Fibroblast of peridontal ligament (primary cell): ENCODE data around the gene PEX19.
"Not testable (repeated sequence)": the region's sequence is repeated elsewhere in the genome, so short reads cannot be mapped to it uniquely, and the experiment has no call there.

Source experiments
- DNase-seq: peaks from one replicate; pipeline ENCODE4 v3.0.0-alpha.2; 2010; ENCODE audit errors: extremely low read depth

The PEX19 gene

GRCh38 chr1:160284782-160285344 is at the start of gene PEX19:
Gene PEX19, minus strand, starts transcription at chr1:160285133. Its CDS starts 9 bp downstream, at chr1:160285124.
- peak; percentile 91 for DNase-seq

DNA sequence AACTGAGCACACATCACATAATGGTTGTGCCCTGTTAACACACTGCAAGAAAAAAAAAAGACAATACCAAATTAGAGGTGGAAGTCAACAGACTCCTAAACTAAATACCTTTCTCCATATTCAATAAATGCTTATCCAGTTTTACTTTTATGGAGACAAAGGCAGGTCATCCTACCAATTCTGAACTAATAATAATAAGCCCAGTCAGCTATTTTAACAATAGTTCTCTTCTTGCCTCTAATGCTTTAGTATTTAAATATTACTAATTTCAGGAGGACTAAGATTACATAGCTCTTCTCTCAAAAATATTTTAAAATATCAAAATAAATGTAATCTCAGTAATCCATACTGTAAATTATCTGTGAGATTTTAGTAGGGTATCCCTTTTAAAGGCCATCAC is 47.6 kb upstream of the PEX19 start:
- DNase-seq = no peak

GRCh38 chr1:160330119-160330518 is 45.2 kb upstream of the PEX19 start:
- no peak for DNase-seq

- no peak for DNase-seq
Measured at GRCh38 chr1:160328184-160328583, 43.3 kb upstream of the PEX19 start.

DNA sequence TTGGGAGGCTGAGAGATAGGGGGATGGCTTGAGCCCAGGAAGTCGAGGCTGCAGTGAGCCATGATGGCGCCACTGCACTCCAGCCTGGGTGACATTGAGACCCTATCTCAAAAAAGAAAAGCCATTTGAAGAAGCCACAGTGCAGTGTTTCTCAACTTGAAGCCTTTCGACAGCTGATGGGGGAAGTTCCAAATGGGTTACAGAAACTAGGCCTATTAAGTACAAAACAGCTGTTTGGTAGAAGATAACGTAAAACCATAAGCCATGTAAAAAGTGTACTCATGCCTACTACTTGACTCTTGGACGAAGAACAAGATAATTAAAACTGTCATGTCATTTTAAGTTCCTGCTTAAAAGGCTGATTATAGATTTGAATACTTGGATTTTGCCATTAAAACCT is 41.5 kb upstream of the PEX19 start:
- DNase-seq = no peak

- DNase-seq = no peak
Measured at GRCh38 chr1:160325252-160325651, 40.3 kb upstream of the PEX19 start.

DNA sequence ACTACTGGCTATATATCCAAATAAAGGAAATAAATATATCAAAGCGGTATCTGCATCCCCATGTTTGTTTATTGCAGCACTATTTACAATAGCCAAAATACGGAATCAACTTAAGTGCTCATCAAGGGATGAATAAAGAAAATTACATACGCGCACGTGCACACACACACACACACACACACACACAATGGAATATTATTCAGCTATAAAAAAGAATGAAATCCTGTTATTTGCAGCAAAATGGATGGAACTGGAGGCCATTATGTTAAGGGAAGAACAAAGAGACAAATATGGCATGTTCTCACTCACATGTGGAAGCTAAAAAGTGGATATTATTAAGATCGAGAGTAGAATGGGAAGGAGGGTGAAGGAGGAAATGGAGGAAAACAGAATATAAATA is 37.9 kb upstream of the PEX19 start:
- no peak for DNase-seq

- DNase-seq = no peak
Measured at GRCh38 chr1:160315359-160315758, 30.4 kb upstream of the PEX19 start.

DNA sequence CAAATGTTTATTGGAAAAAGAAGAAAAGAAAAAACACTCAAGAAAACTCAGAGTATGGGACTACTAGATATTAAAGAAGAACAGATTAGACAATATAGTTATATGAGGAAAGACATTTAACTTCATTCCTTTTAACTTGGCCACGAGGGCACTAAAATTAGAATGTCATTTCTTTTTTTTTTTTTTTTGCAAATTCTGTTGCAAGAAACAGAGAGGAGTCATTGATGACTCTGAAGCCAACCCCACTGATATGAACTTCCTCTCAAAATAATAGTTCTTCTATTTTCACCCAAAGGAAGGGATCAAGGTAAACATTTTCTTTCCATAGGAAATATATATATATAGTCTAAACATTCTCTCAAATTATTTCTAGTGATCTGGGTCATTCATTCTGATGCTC is 24.6 kb upstream of the PEX19 start:
- peak; percentile 9 for DNase-seq

GRCh38 chr1:160309185-160309557 is 24.2 kb upstream of the PEX19 start:
- DNase-seq = peak; percentile 54

GRCh38 chr1:160308451-160309184 is 23.7 kb upstream of the PEX19 start:
- DNase-seq = no peak

GRCh38 chr1:160307118-160307791 is 22.3 kb upstream of the PEX19 start:
- DNase-seq = no peak

GRCh38 chr1:160300173-160300572 is 15.2 kb upstream of the PEX19 start:
- DNase-seq = no peak

- DNase-seq = no peak
Measured at GRCh38 chr1:160296036-160296435, 11.1 kb upstream of the PEX19 start.

- no peak for DNase-seq
Measured at GRCh38 chr1:160293020-160293968, 8.4 kb upstream of the PEX19 start.

DNA sequence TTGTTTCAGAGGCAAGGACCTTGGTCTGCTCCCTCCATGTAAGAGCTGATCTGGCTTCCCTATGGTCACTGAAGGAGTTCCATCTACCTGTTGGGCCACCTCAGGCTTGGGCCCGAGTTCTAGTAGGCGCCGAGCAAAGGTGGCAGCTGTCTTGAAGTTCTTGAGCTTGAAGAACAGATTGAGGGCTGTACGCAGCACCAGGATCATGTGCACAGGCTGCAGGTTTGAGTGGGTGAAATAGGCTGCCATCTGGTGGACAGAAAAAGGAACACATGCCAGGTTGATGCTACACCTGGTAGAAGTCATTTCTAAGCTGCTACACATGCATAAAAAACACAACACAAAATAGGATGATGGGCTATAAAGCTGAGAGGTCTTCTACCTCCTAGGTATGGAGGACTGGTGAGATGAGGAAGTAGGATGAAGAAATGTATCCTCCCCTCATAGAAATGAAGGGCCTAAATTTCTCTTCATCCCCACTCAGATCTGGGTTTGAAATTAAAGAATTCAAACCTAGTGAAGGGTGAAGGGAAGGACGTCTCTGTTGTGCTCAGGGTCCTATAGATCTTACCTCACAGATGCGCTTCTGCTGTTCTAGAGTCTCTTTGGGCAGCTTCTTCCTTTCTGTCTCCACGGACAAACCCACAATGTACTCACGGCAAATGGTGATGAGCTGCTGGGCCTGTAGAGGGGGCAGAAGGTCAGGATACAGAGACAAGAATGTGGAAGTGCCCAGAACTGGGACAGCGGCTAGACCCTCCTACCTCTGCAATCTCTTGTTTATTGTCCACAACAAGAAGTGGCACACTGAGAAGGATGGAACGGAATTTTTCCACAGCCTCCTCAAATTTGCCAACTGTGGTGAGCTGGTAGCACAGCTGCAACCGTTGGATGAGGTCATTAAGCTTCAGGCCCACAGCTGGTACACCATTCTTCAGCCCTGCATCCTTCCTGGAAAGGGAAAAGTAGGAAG is 6.6 kb upstream of the PEX19 start:
- DNase-seq = peak; percentile 75

- not testable (repeated sequence) for DNase-seq
Measured at GRCh38 chr1:160287769-160288168, 2.8 kb upstream of the PEX19 start.

- no peak for DNase-seq
Measured at GRCh38 chr1:160285506-160285905, 573 bp upstream of the PEX19 start.

- DNase-seq = peak; percentile 84
Measured at GRCh38 chr1:160284220-160284781, 632 bp downstream of the PEX19 start.

DNA sequence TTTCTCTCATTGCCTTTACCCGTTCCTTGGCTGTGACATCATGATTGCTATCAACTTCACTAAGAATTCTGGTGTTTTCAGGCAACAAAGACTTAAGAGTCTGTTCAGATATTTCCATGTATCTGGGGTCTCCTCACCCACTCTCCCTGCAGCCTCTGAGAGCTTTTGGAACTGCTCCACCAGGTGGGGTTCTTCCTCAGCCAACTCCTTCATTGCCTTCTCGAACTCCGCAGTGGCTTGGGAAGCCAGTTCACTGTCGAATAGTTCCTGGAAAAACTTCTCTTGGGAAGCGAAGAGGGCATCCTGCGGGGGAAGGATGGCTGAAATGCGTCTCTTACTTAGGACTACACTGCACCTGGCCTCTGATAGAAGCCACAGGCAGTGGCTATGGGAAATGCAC is 2.1 kb downstream of the PEX19 start:
- DNase-seq = no peak
